Spleen (tissue), 11 donors: ENCODE results near the gene ZNF740. TPM values are rescaled to one million over a fixed set of nuclear protein-coding genes. Genes with fewer than 3 reads are reported as not detected.
"Not testable (repeated sequence)": the region's sequence is repeated elsewhere in the genome, so short reads cannot be mapped to it uniquely, and the experiment has no call there.

Experiments used
- DNase-seq: peaks from one replicate; pipeline ENCODE4 v3.0.0-alpha.2; 2020
- H3K27ac ChIP-seq, 8 donors: fragments of 200-600 bp; sonication (generic) in 7 of 8; 1 replicate in 4 of 8; 2 replicates in 4 of 8; pipeline versions ENCODE4 v1.5.0 to v1.8.0; 2016 to 2021; ENCODE audit warnings: inconsistent platforms in 4 of 8, mild to moderate bottlenecking in 4 of 8, moderate library complexity in 1 of 8
- H3K27me3 ChIP-seq, 7 donors: fragments of 200-600 bp; sonication (generic) in 6 of 7; replicated peaks in 1 of 7; 1 replicate in 4 of 7; 2 replicates in 3 of 7; pipeline versions ENCODE4 v1.5.0 to v1.8.0; 2016 to 2021; ENCODE audit warnings: inconsistent platforms in 3 of 7, mild to moderate bottlenecking in 1 of 7
- H3K36me3 ChIP-seq, 6 donors: fragments of 200-600 bp; sonication (generic) in 5 of 6; 1 replicate in 4 of 6; 2 replicates in 2 of 6; pipeline versions ENCODE4 v1.5.0 to v1.8.0; 2016 to 2021; ENCODE audit warnings: inconsistent platforms in 2 of 6
- H3K4me1 ChIP-seq, 6 donors: fragments of 200-600 bp; sonication (generic) in 5 of 6; 1 replicate in 3 of 6; 2 replicates in 3 of 6; pipeline versions ENCODE4 v1.5.0 to v1.8.0; 2016 to 2021; ENCODE audit warnings: inconsistent platforms in 3 of 6
- H3K4me3 ChIP-seq, 8 donors: fragments of 200-600 bp; sonication (generic) in 7 of 8; 1 replicate in 4 of 8; 2 replicates in 4 of 8; pipeline versions ENCODE4 v1.5.0 to v1.8.0; 2016 to 2021; ENCODE audit warnings: inconsistent platforms in 4 of 8, mild to moderate bottlenecking in 4 of 8, moderate library complexity in 2 of 8
- H3K9me3 ChIP-seq, 8 donors: fragments of 200-600 bp; sonication (generic) in 7 of 8; 1 replicate in 4 of 8; 2 replicates in 4 of 8; pipeline versions ENCODE4 v1.5.0 to v1.8.0; 2016 to 2021; ENCODE audit warnings: inconsistent platforms in 4 of 8
- CTCF ChIP-seq, 11 experiments: fragments of 200-600 bp in 7 of 11; fragments of 450-650 bp in 4 of 11; sonication (generic) in 4 of 11; IDR thresholded peaks in 8 of 11; conservative IDR thresholded peaks in 3 of 11; 1 replicate in 7 of 11; 2 replicates in 4 of 11; pipeline versions ENCODE4 v1.4.0 to v1.8.0; 2016 to 2021; ENCODE audit warnings: antibody characterized with exemption in 11 of 11, inconsistent platforms in 4 of 11, mild to moderate bottlenecking in 1 of 11
- POLR2A ChIP-seq, 3 donors: fragments of 450-650 bp; IDR thresholded peaks; one replicate each; pipeline ENCODE4 v1.5.1; 2017; ENCODE audit warnings: antibody characterized with exemption in 3 of 3, mild to moderate bottlenecking in 1 of 3
- POLR2AphosphoS5 ChIP-seq, 3 donors: sonication (generic); formaldehyde crosslinking; IDR thresholded peaks; one replicate each; pipeline ENCODE4 v1.5.1; 2017; ENCODE audit warnings: antibody characterized with exemption in 3 of 3
- WGBS, 5 donors: extraction: QIAGEN DNeasy Blood & Tissue Kit in 3 of 5; methylation state at CpG; one replicate each; pipeline versions ENCODE4 v1.1.5 to v1.1.7; 2013 to 2018; 5-methylcytosine and 5-hydroxymethylcytosine counted together
- intact Hi-C: fragments of 100-400 bp; cut with DNase I; formaldehyde crosslinking; loops from one replicate; pipeline ENCODE4 v1.15.0; 2023; ENCODE audit warnings: low total_unique reads
- polyA plus RNA-seq, 3 donors: library from polyadenylated mRNA; stranded (reverse); fragments of 200-250 nt; gene quantifications; one replicate each; pipeline ENCODE4 v1.2.1, GENCODE V29; 2013
- total RNA-seq, 7 donors: library from RNA; depleted of rRNA in 3 of 7; stranded (reverse); fragments of >200 nt in 3 of 7; fragmentation: NEBNext Ultra II Directional in 4 of 7; extraction: Animal tissue kit (Norgen Biotek cat#: 25700) in 4 of 7; gene quantifications; one replicate each; pipeline versions ENCODE4 v1.1.0 to v1.2.1, GENCODE V29; 2016 to 2021
- donor health status: healthy with polysubstance abuse.
- donor health status: DM: no; HTN: no; CAD: no; lungs with moderate emphysema.
- donor health status: DM: no; HTN: no; CAD: no.
- donor health status: Bipolar disorder and iron deficiency.
- donor health status: healthy.
- donor health status: DM: no; HTN: no; CAD: no.
- donor health status: DM: yes; HTN: yes; CAD: no.

The ZNF740 gene
- total and polyA plus RNA-seq, 10 donors: 5.6 to 66.1 (median 27.4) TPM

GRCh38 chr12:53173085-53173715, 7.3 kb upstream of the ZNF740 start:
- no peak overlapping the region for H3K4me3 ChIP-seq
- WGBS, 5 donors: 86 to 96% (median 93%) methylated on average over 10 of the region's 10 CpGs
- H3K27me3 ChIP-seq: no peaks in the 10 kb centered on the region
- intact Hi-C loops: no loop called here
- H3K36me3 ChIP-seq: peaks cover 0 to 43% (median 3%) of the 10 kb centered on the region in 6 donors
- no peak for TF ChIP-seq POLR2A (IDR thresholded peaks at IDR 0.05)
- no peak for TF ChIP-seq POLR2AphosphoS5 (IDR thresholded peaks at IDR 0.05)
- no peak for TF ChIP-seq CTCF (IDR thresholded peaks at IDR 0.05 in 8 of 11, conservative IDR thresholded peaks at IDR 0.05 in 3 of 11)
- no peaks in the 10 kb centered on the region for H3K9me3 ChIP-seq
- H3K27ac ChIP-seq: no peak overlapping the region
- peaks cover 0 to 28% (median 17%) of the 10 kb centered on the region in 6 donors for H3K4me1 ChIP-seq
- DNase-seq: no peak

- H3K4me3 ChIP-seq: no peak overlapping the region
- DNase-seq: no peak
- H3K36me3 ChIP-seq: peaks cover 0 to 36% (median under 1%) of the 10 kb centered on the region in 6 donors
- H3K9me3 ChIP-seq: no peaks in the 10 kb centered on the region
- H3K27ac ChIP-seq: no peak overlapping the region
- 76 to 88% (median 84%) methylated on average over 4 of the region's 4 CpGs for WGBS, 5 donors
- H3K4me1 ChIP-seq: peaks cover 7 to 42% (median 26%) of the 10 kb centered on the region in 6 donors
- TF ChIP-seq CTCF (IDR thresholded peaks at IDR 0.05 in 8 of 11, conservative IDR thresholded peaks at IDR 0.05 in 3 of 11) (peak in 5 of 11 experiments; percentile 7 to 28 (median 15)), POLR2A (IDR thresholded peaks at IDR 0.05) (no peak), POLR2AphosphoS5 (IDR thresholded peaks at IDR 0.05) (no peak)
- no peaks in the 10 kb centered on the region for H3K27me3 ChIP-seq
- intact Hi-C loops: no loop called here
Observed at GRCh38 chr12:53174881-53175491, 5.5 kb upstream of the ZNF740 start.

GRCh38 chr12:53176750-53177149, 3.8 kb upstream of the ZNF740 start:
- peaks cover 14 to 37% (median 22%) of the 10 kb centered on the region in 6 donors for H3K4me1 ChIP-seq
- intact Hi-C loops: no loop called here
- no peaks in the 10 kb centered on the region for H3K27me3 ChIP-seq
- no peak for TF ChIP-seq POLR2A (IDR thresholded peaks at IDR 0.05)
- TF ChIP-seq CTCF (IDR thresholded peaks at IDR 0.05 in 8 of 11, conservative IDR thresholded peaks at IDR 0.05 in 3 of 11): no peak
- TF ChIP-seq POLR2AphosphoS5 (IDR thresholded peaks at IDR 0.05): no peak
- no peak overlapping the region for H3K4me3 ChIP-seq
- peaks cover 0 to 19% (median 2%) of the 10 kb centered on the region in 6 donors for H3K36me3 ChIP-seq
- no peaks in the 10 kb centered on the region for H3K9me3 ChIP-seq
- DNase-seq: no peak
- 94 to 99% (median 96%) methylated on average over 3 of the region's 3 CpGs for WGBS, 5 donors
- H3K27ac ChIP-seq: no peak overlapping the region

GRCh38 chr12:53177447-53177846, 3.1 kb upstream of the ZNF740 start:
- 93 to 98% (median 96%) methylated on average over 6 of the region's 6 CpGs for WGBS, 5 donors
- DNase-seq, H3K4me3 ChIP-seq, H3K27me3 ChIP-seq, intact Hi-C loops, H3K27ac ChIP-seq, H3K9me3 ChIP-seq: not testable (repeated sequence)
- Histone ChIP-seq H3K4me1 (peaks cover 21 to 44% (median 29%) of the 10 kb centered on the region in 6 donors), H3K36me3 (peaks cover 0 to 19% (median 9%) of the 10 kb centered on the region in 6 donors)

GRCh38 chr12:53178803-53179202, 1.7 kb upstream of the ZNF740 start:
- intact Hi-C loops, H3K4me3 ChIP-seq, DNase-seq, H3K9me3 ChIP-seq, H3K27me3 ChIP-seq: not testable (repeated sequence)
- Histone ChIP-seq H3K36me3 (peaks cover 0 to 23% (median 18%) of the 10 kb centered on the region in 6 donors), H3K27ac (peak overlapping the region in 2 of 8 donors; percentile 93 to 95), H3K4me1 (peaks cover 31 to 58% (median 42%) of the 10 kb centered on the region in 6 donors)
- WGBS, 5 donors: 95 to 97% (median 96%) methylated on average over 14 of the region's 14 CpGs
